SK-N-MC (cell line): Measurements from ENCODE around the gene NUDT13.

ENCODE experiments used
- DNase-seq: peaks from one replicate; pipeline ENCODE4 v3.0.0-alpha.2; 2011; ENCODE audit warnings: low read depth, low spot score
- H3K27ac ChIP-seq: fragments of 200-600 bp; sonication (generic); 2 replicates; pipeline ENCODE4 v1.5.1; 2016; ENCODE audit warnings: mixed run types
- H3K36me3 ChIP-seq: fragments of 200-600 bp; sonication (generic); 2 replicates; pipeline ENCODE4 v1.6.1; 2017; ENCODE audit warnings: antibody characterized with exemption, low read length, mixed read lengths; ENCODE audit not compliant: insufficient read depth
- H3K4me3 ChIP-seq: fragments of 200-600 bp; sonication (generic); 2 replicates; pipeline ENCODE4 v1.5.1; 2016
- H3K9ac ChIP-seq: fragments of 200-600 bp; sonication (generic); 2 replicates; pipeline ENCODE4 v1.8.0; 2017; ENCODE audit warnings: mixed run types, mixed read lengths; ENCODE audit not compliant: insufficient read length
- H3K9me3 ChIP-seq: fragments of 200-600 bp; sonication (generic); 2 replicates; pipeline ENCODE4 v1.6.1; 2017; ENCODE audit warnings: low read depth, mild to moderate bottlenecking, antibody characterized with exemption, low read length, moderate library complexity, mixed read lengths
- EZH2 ChIP-seq: fragments of 200-600 bp; sonication (generic); IDR thresholded peaks from one replicate; pipeline ENCODE4 v1.6.1; 2017; ENCODE audit warnings: antibody characterized with exemption
- FOXP2 ChIP-seq: optimal IDR thresholded peaks from 2 replicates; pipeline ENCODE3; 2011; ENCODE audit warnings: mild to moderate bottlenecking, moderate library complexity; ENCODE audit not compliant: insufficient read depth; ENCODE audit errors: extremely low read length, control extremely low read depth
- POLR2AphosphoS5 ChIP-seq: IDR thresholded peaks from 2 replicates; pipeline ENCODE4 v1.6.1; 2012; ENCODE audit warnings: mild to moderate bottlenecking, low read depth, low read length, borderline replicate concordance

The NUDT13 gene

GRCh38 chr10:73117976-73118743 lies 7.9 kb downstream of the NUDT13 start:
- H3K27ac ChIP-seq: no peak overlapping the region
- no peak overlapping the region for H3K9ac ChIP-seq
- no peak overlapping the region for H3K4me3 ChIP-seq
- DNase-seq: no peak
- H3K36me3 ChIP-seq: no peaks in the 10 kb centered on the region
- H3K9me3 ChIP-seq: no peaks in the 10 kb centered on the region
- no peak for TF ChIP-seq FOXP2
- TF ChIP-seq EZH2: no peak
- no peak for TF ChIP-seq POLR2AphosphoS5

GRCh38 chr10:73119457-73119856 lies 9.2 kb downstream of the NUDT13 start:
- Histone ChIP-seq H3K36me3 (no peaks in the 10 kb centered on the region), H3K4me3 (no peak overlapping the region), H3K9me3 (no peaks in the 10 kb centered on the region), H3K27ac (no peak overlapping the region), H3K9ac (no peak overlapping the region)
- TF ChIP-seq EZH2 (no peak), POLR2AphosphoS5 (no peak), FOXP2 (no peak)
- DNase-seq: no peak

GRCh38 chr10:73119952-73120351 lies 9.7 kb downstream of the NUDT13 start:
- H3K9ac ChIP-seq: no peak overlapping the region
- no peak overlapping the region for H3K27ac ChIP-seq
- no peaks in the 10 kb centered on the region for H3K9me3 ChIP-seq
- TF ChIP-seq EZH2 (no peak), POLR2AphosphoS5 (no peak)
- no peak for DNase-seq
- H3K36me3 ChIP-seq: no peaks in the 10 kb centered on the region
- H3K4me3 ChIP-seq: no peak overlapping the region

GRCh38 chr10:73126343-73126742 lies 16.1 kb downstream of the NUDT13 start:
- Histone ChIP-seq H3K27ac (no peak overlapping the region), H3K9ac (no peak overlapping the region), H3K9me3 (no peaks in the 10 kb centered on the region), H3K36me3 (peaks cover 7% of the 10 kb centered on the region; the same call in 1 of the 2 replicates), H3K4me3 (no peak overlapping the region)
- no peak for DNase-seq
- TF ChIP-seq EZH2: no peak

- Histone ChIP-seq H3K36me3 (peaks cover 36% of the 10 kb centered on the region), H3K4me3 (no peak overlapping the region), H3K27ac (no peak overlapping the region), H3K9me3 (no peaks in the 10 kb centered on the region), H3K9ac (no peak overlapping the region)
- no peak for TF ChIP-seq FOXP2
- no peak for TF ChIP-seq EZH2
- TF ChIP-seq POLR2AphosphoS5: no peak
- DNase-seq: no peak
These were observed 21.0 kb downstream of the NUDT13 start for GRCh38 chr10:73131301-73131700.

- H3K27ac ChIP-seq: no peak overlapping the region
- no peak for TF ChIP-seq EZH2
- no peak for DNase-seq
- peaks cover 39% of the 10 kb centered on the region for H3K36me3 ChIP-seq
- no peaks in the 10 kb centered on the region for H3K9me3 ChIP-seq
- H3K4me3 ChIP-seq: no peak overlapping the region
- no peak overlapping the region for H3K9ac ChIP-seq
These were observed 21.8 kb downstream of the NUDT13 start for GRCh38 chr10:73131913-73132686.

- Histone ChIP-seq H3K4me3 (no peak overlapping the region), H3K36me3 (peaks cover 45% of the 10 kb centered on the region), H3K9ac (no peak overlapping the region), H3K9me3 (no peaks in the 10 kb centered on the region), H3K27ac (no peak overlapping the region)
- DNase-seq: no peak
- TF ChIP-seq EZH2 (no peak), POLR2AphosphoS5 (no peak), FOXP2 (no peak)
These were observed 24.5 kb downstream of the NUDT13 start for GRCh38 chr10:73134727-73135126.

- no peaks in the 10 kb centered on the region for H3K9me3 ChIP-seq
- H3K27ac ChIP-seq: no peak overlapping the region
- TF ChIP-seq EZH2: no peak
- no peak for TF ChIP-seq FOXP2
- TF ChIP-seq POLR2AphosphoS5: no peak
- no peak for DNase-seq
- no peak overlapping the region for H3K4me3 ChIP-seq
- peaks cover 37% of the 10 kb centered on the region for H3K36me3 ChIP-seq
- no peak overlapping the region for H3K9ac ChIP-seq
These were observed 26.4 kb downstream of the NUDT13 start for GRCh38 chr10:73136627-73137026.

GRCh38 chr10:73139251-73139650 lies 29.0 kb downstream of the NUDT13 start:
- no peak for DNase-seq
- Histone ChIP-seq H3K36me3 (peaks cover 29% of the 10 kb centered on the region), H3K9me3 (no peaks in the 10 kb centered on the region), H3K9ac (no peak overlapping the region), H3K27ac (no peak overlapping the region), H3K4me3 (no peak overlapping the region)
- TF ChIP-seq EZH2: no peak
